ENCODE data around the gene CLEC20A. TPM values are rescaled to one million over a fixed set of nuclear protein-coding genes. Genes with fewer than 3 reads are reported as not detected.

Gene CLEC20A
- total and polyA plus RNA-seq, 2 of the 8 experiments (the other 6 are each of a cell fraction or from before 2014, with no cell fraction given): not detected

GRCh38 chr1:178540204-178540603, 43.4 kb upstream of the CLEC20A start:
- 81% methylated on average over 6 of the region's 6 CpGs; no CpG with 5 or more reads in 1 of the 2 experiments for WGBS, 2 experiments (ENCODE audit: extremely low coverage in 1 of 2, insufficient coverage in 1 of 2, insufficient read length in 1 of 2, insufficient replicate concordance in 2 of 2, low coverage in 1 of 2, low lambda C conversion rate in 2 of 2, missing lambda C conversion rate in 1 of 2)
- POLR2A ChIA-PET (ENCODE audit: partially characterized antibody): interaction anchor here (6.0 kb wide), 1 partner anchor 185 kb away, joined by 21 read pairs; the partner anchor contains the start of gene RALGPS2
- Histone ChIP-seq H3K79me2 (ENCODE audit: control insufficient read depth in 1 of 2, insufficient read depth in 2 of 2, low read length in 2 of 2) (no peaks in the 10 kb centered on the region), H2BK12ac (ENCODE audit: low read depth, low read length) (no peak overlapping the region), H3K56ac (replicated peaks; ENCODE audit: insufficient read length, low read depth, low read length) (no peak overlapping the region), H2BK5ac (ENCODE audit: low read depth, low read length) (no peak overlapping the region), H3K23me2 (ENCODE audit: low read depth, low read length) (peaks cover 10% of the 10 kb centered on the region), H3K4me3 (ENCODE audit: extremely low read depth in 1 of 4, insufficient read depth in 2 of 4, low read depth in 3 of 4, low read length in 4 of 4) (no peak overlapping the region), H2BK15ac (ENCODE audit: low read length) (no peak overlapping the region), H3K4me2 (ENCODE audit: insufficient read depth in 1 of 2, low read depth in 2 of 2, low read length in 2 of 2) (no peak overlapping the region), H2BK20ac (ENCODE audit: low read length) (no peak overlapping the region), H4K8ac (ENCODE audit: extremely low read depth, insufficient read depth, low read length) (no peak overlapping the region), H3K27me3 (replicated peaks in 1 of 4; ENCODE audit: control insufficient read depth in 3 of 4, extremely low read depth in 1 of 4, insufficient read depth in 3 of 4, low read length in 3 of 4) (no peaks in the 10 kb centered on the region; a peak in 1 of 7 replicates), H4K91ac (replicated peaks; ENCODE audit: insufficient read length, low read length) (no peak overlapping the region), H3K27ac (ENCODE audit: low read depth, low read length) (no peak overlapping the region), H3K4ac (replicated peaks; ENCODE audit: insufficient read length, low read depth, low read length) (no peak overlapping the region), H2BK120ac (replicated peaks; ENCODE audit: low read depth, low read length) (no peak overlapping the region), H3K9me3 (ENCODE audit: insufficient read depth in 2 of 2, low read depth in 1 of 2, low read length in 1 of 2) (no peaks in the 10 kb centered on the region), H3K79me1 (ENCODE audit: low read depth, low read length) (no peaks in the 10 kb centered on the region), H3K18ac (ENCODE audit: extremely low read depth, low read length) (no peak overlapping the region), H3K23ac (ENCODE audit: insufficient read length) (no peak overlapping the region), H3K36me3 (ENCODE audit: control insufficient read depth in 2 of 4, insufficient read depth in 4 of 4, low read length in 3 of 4) (no peaks in the 10 kb centered on the region), H4K20me1 (replicated peaks in 1 of 2; ENCODE audit: control insufficient read depth in 1 of 2, insufficient read depth in 2 of 2, low read length in 2 of 2) (no peaks in the 10 kb centered on the region), H3K14ac (ENCODE audit: insufficient read length) (no peak overlapping the region), H4K5ac (ENCODE audit: insufficient read length, low read depth, low read length) (no peak overlapping the region), H3K4me1 (replicated peaks in 1 of 4; ENCODE audit: control insufficient read depth in 3 of 4, insufficient read depth in 4 of 4, low read length in 3 of 4) (peaks cover 0 to 8% (median 3%) of the 10 kb centered on the region in 4 experiments; a peak in 2 of 7 replicates), H3K9ac (replicated peaks in 1 of 4; ENCODE audit: extremely low read depth in 1 of 4, low read depth in 3 of 4, low read length in 3 of 4) (no peak overlapping the region), H2AK5ac (ENCODE audit: low read depth, low read length) (no peak overlapping the region), H2AFZ (ENCODE audit: low read length) (no peak overlapping the region)
- CTCF ChIA-PET (ENCODE audit: partially characterized antibody): interaction anchor here (0.8 to 9.1 kb wide), 13 partner anchors 10 to 592 kb away, joined by 3 to 92 read pairs (median 4); no protein-coding TSS in a partner anchor
- FAIRE-seq (no peak), DNase-seq (ENCODE audit: low read depth in 1 of 2, low spot score in 2 of 2) (no peak)
- no peak for TF ChIP-seq CTBP2 (IDR thresholded peaks at IDR 0.05; ENCODE audit: borderline replicate concordance, insufficient read depth, insufficient read length, low read length)
- TF ChIP-seq BRCA1 (IDR thresholded peaks at IDR 0.05; ENCODE audit: low read depth, low read length): no peak
- no peak for TF ChIP-seq CHD1 (IDR thresholded peaks at IDR 0.05; ENCODE audit: low read depth, low read length)
- TF ChIP-seq EGR1 (IDR thresholded peaks at IDR 0.05; ENCODE audit: borderline replicate concordance, low read depth, low read length): no peak
- TF ChIP-seq, protein P1, sequence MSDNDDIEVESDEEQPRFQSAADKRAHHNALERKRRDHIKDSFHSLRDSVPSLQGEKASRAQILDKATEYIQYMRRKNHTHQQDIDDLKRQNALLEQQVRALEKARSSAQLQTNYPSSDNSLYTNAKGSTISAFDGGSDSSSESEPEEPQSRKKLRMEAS (IDR thresholded peaks at IDR 0.05): no peak
- no peak for TF ChIP-seq HDAC6 (IDR thresholded peaks at IDR 0.05; ENCODE audit: low read depth, low read length)
- no peak for TF ChIP-seq CHD2 (IDR thresholded peaks at IDR 0.05; ENCODE audit: low read length)

Data from H1 (cell line).